K562 (cell line): ENCODE data around the gene CPA4. TPM values are rescaled to one million over a fixed set of nuclear protein-coding genes. Genes with fewer than 3 reads are reported as not detected.

Experiments used
- ATAC-seq: fragments of 200-7000 bp; cut with Tn5 transposase; 3 replicates; pipeline ENCODE4 v1.9.1; 2020; ENCODE audit warnings: moderate library complexity
- BruUV-seq: library from RNA; stranded (reverse); fragments of 400-500 nt; replicated peaks from 2 replicates; lab custom pipeline; 2021; lab: Mats Ljungman, UMichigan
- CTCF ChIA-PET: fragments of 300-600 bp; formaldehyde crosslinking; extraction: SDS; loops from one replicate; lab custom pipeline; 2021; ENCODE audit warnings: low intra/inter-chr PET ratio; lab: Yijun Ruan, JAX
- POLR2A ChIA-PET: fragments of 300-600, 350-650 bp; sonication (Branson Sonifier 250); formaldehyde crosslinking; extraction: SDS; loops from one replicate; lab custom pipeline; 2021; ENCODE audit warnings: antibody characterized with exemption, inconsistent platforms; lab: Yijun Ruan, JAX
- DNase-seq, 4 experiments: peaks; one replicate each; pipeline versions ENCODE4 v3.0.0 to v3.0.0-alpha.2; 2011 to 2018; ENCODE audit warnings: low spot score in 3 of 4, mixed read lengths in 3 of 4; ENCODE audit errors: extremely low read depth in 1 of 4
- FAIRE-seq: peaks from 2 replicates; lab custom pipeline; 2011; peaks lifted over from hg19 to GRCh38; lab: Jason Lieb, UNC
- H2AFZ ChIP-seq: 2 replicates; pipeline ENCODE4 v1.6.0; 2011; ENCODE audit warnings: low read depth, low read length, control low read depth, inconsistent platforms
- H3K27ac ChIP-seq: fragments of 200-600 bp; 3 replicates; pipeline ENCODE4 v1.8.0; 2011; ENCODE audit warnings: low read depth, mild to moderate bottlenecking, control low read depth, inconsistent platforms, low read length, moderate library complexity, mixed read lengths; ENCODE audit errors: extremely low read depth
- H3K27me3 ChIP-seq, 2 experiments: fragments of 300-600 bp in 1 of 2; 2 replicates in 1 of 2; 3 replicates in 1 of 2; pipeline versions ENCODE4 v1.6.0 to v1.8.0; 2011; ENCODE audit warnings: inconsistent platforms in 2 of 2, low read length in 2 of 2, mild to moderate bottlenecking in 1 of 2, mixed read lengths in 1 of 2, moderate library complexity in 1 of 2; ENCODE audit not compliant: control insufficient read depth in 2 of 2, insufficient read depth in 2 of 2
- H3K36me3 ChIP-seq: fragments of 300-600 bp; 3 replicates; pipeline ENCODE4 v1.8.0; 2011; ENCODE audit warnings: mild to moderate bottlenecking, low read length, inconsistent platforms; ENCODE audit not compliant: control insufficient read depth, insufficient read depth
- H3K4me1 ChIP-seq, 2 experiments: fragments of 200-600 bp in 1 of 2; replicated peaks in 1 of 2; 2 replicates in 1 of 2; 3 replicates in 1 of 2; pipeline versions ENCODE4 v1.5.1 to v1.8.0; 2011; ENCODE audit warnings: inconsistent platforms in 2 of 2, low read length in 2 of 2, mild to moderate bottlenecking in 1 of 2, mixed read lengths in 1 of 2, moderate library complexity in 1 of 2; ENCODE audit not compliant: control insufficient read depth in 2 of 2, insufficient read depth in 2 of 2
- H3K4me2 ChIP-seq: 2 replicates; pipeline ENCODE4 v1.6.1; 2011; ENCODE audit warnings: low read length, control low read depth, inconsistent platforms, mixed read lengths; ENCODE audit not compliant: insufficient read depth
- H3K4me3 ChIP-seq: fragments of 200-600 bp; sonication (generic), shearing (Covaris generic); 2 replicates; pipeline ENCODE4 v1.5.1; 2016; ENCODE audit warnings: control low read depth, inconsistent platforms
- H3K79me2 ChIP-seq: fragments of 200-600 bp; 3 replicates; pipeline ENCODE4 v1.8.0; 2011; ENCODE audit warnings: low read length, inconsistent platforms; ENCODE audit not compliant: control insufficient read depth, insufficient read depth
- H3K9ac ChIP-seq, 2 experiments: 2 replicates each; pipeline versions ENCODE4 v1.6.0 to v1.6.1; 2011; ENCODE audit warnings: low read depth in 2 of 2, low read length in 2 of 2, control low read depth in 1 of 2, inconsistent platforms in 1 of 2, mild to moderate bottlenecking in 1 of 2, mixed read lengths in 1 of 2; ENCODE audit not compliant: insufficient read depth in 1 of 2
- H3K9me1 ChIP-seq: one replicate; pipeline ENCODE4 v1.6.0; 2011; ENCODE audit warnings: inconsistent platforms, mild to moderate bottlenecking, low read length, moderate library complexity; ENCODE audit not compliant: control insufficient read depth, insufficient read depth
- H3K9me3 ChIP-seq: replicated peaks from 2 replicates; pipeline ENCODE4 v1.5.1; 2011; ENCODE audit warnings: low read depth, low read length, inconsistent platforms; ENCODE audit not compliant: control insufficient read depth, insufficient read depth
- H4K20me1 ChIP-seq: replicated peaks from 2 replicates; pipeline ENCODE4 v1.6.1; 2011; ENCODE audit warnings: low read length, inconsistent platforms, mixed read lengths; ENCODE audit not compliant: control insufficient read depth, insufficient read depth
- GABPB1 ChIP-seq: sonication (generic); formaldehyde crosslinking; IDR thresholded peaks from 2 replicates; pipeline ENCODE4 v1.8.0; 2022; ENCODE audit warnings: mild to moderate bottlenecking, missing genetic modification reagents
- TOE1 ChIP-seq, 2 experiments: fragments of 450-650 bp in 1 of 2; sonication (generic) in 1 of 2; formaldehyde crosslinking in 1 of 2; IDR thresholded peaks; 2 replicates each; pipeline versions ENCODE4 v1.7.1 to v1.8.0; 2016 to 2022; ENCODE audit warnings: borderline replicate concordance in 2 of 2, mild to moderate bottlenecking in 2 of 2, antibody characterized with exemption in 1 of 2, inconsistent platforms in 1 of 2, low read depth in 1 of 2, missing genetic modification reagents in 1 of 2, moderate library complexity in 1 of 2
- ZFP30 ChIP-seq: fragments of 250-450 bp; sonication (Bioruptor Pico); IDR thresholded peaks from 2 replicates; pipeline ENCODE4 v1.8.0; 2022; ENCODE audit warnings: moderate library complexity, mild to moderate bottlenecking, inconsistent platforms, borderline replicate concordance
- ZNF41 ChIP-seq: fragments of 250-450 bp; sonication (Bioruptor Pico); conservative IDR thresholded peaks from 2 replicates; pipeline ENCODE4 v1.4.0; 2020; ENCODE audit warnings: mild to moderate bottlenecking
- WGBS: fragments of 100-300 bp; shearing (Covaris generic); methylation state at CpG from one replicate; pipeline ENCODE4 v1.1.6; 2016; ENCODE audit warnings: low coverage, mixed read lengths; ENCODE audit not compliant: insufficient coverage; ENCODE audit errors: missing lambda C conversion rate; 5-methylcytosine and 5-hydroxymethylcytosine counted together
- in situ Hi-C: fragments of 300-500 bp; cut with MboI; formaldehyde crosslinking; loops from 4 replicates; pipeline ENCODE4 v1.15.0; 2018; ENCODE audit warnings: inconsistent platforms, mixed read lengths
- intact Hi-C: fragments of 100-400 bp; cut with micrococcal nuclease; formaldehyde crosslinking; loops from 2 replicates; pipeline ENCODE4 v1.14.2; 2022
- polyA plus RNA-seq, 8 experiments: library from polyadenylated mRNA; depleted of rRNA in 4 of 8; stranded (reverse) in 5 of 8; unstranded in 3 of 8; fragments of >200 nt; fragmentation: Nextera tagmentation in 2 of 8; fragmentation: Illumina TruSeq in 1 of 8; extraction: Ambion mirVana in 2 of 8; extraction: Trizol in 1 of 8; gene quantifications; 2 replicates each; pipeline versions ENCODE4 v1.2.1 to v1.2.3, GENCODE V29; 2011 to 2014; ENCODE audit warnings: inconsistent platforms in 1 of 8, missing spikeins in 1 of 8
- total RNA-seq, 7 experiments: library from RNA; depleted of rRNA in 6 of 7; stranded (reverse); fragments of >200 nt in 6 of 7; fragmentation: Illumina TruSeq in 2 of 7; extraction: Trizol in 2 of 7; gene quantifications; 2 replicates each; pipeline versions ENCODE4 v1.2.1 to v1.2.3, GENCODE V29; 2011 to 2021; ENCODE audit warnings: low replicate concordance in 1 of 7

The CPA4 gene
- total and polyA plus RNA-seq, 9 of the 15 experiments (the other 6 are each of a cell fraction or from before 2014, with no cell fraction given): not detected

GRCh38 chr7:130358471-130358870 lies 65.5 kb downstream of the CPA4 start:
- H3K27ac ChIP-seq: no peak overlapping the region
- TF ChIP-seq TOE1 (IDR thresholded peaks at IDR 0.05; ENCODE audit: borderline replicate concordance) (no peak), TOE1 (CRISPR knock-in tag; IDR thresholded peaks at IDR 0.05; ENCODE audit: borderline replicate concordance, low read depth) (no peak), GABPB1 (no peak)
- H3K79me2 ChIP-seq: no peaks in the 10 kb centered on the region
- FAIRE-seq: no peak
- CTCF ChIA-PET: no interaction called here
- no peaks in the 10 kb centered on the region; a peak in 1 of 5 replicates for H3K4me1 ChIP-seq
- no peaks in the 10 kb centered on the region for H3K9me1 ChIP-seq
- no peak overlapping the region for H3K4me3 ChIP-seq
- H3K9me3 ChIP-seq: peaks cover 5% of the 10 kb centered on the region; the same call in 1 of the 2 replicates
- intact Hi-C loops: no loop called here
- H4K20me1 ChIP-seq: no peaks in the 10 kb centered on the region
- POLR2A ChIA-PET: interaction anchor here (0.5 to 1.5 kb wide), 3 partner anchors 12 to 362 kb away, joined by 3 to 4 read pairs (median 3); no protein-coding TSS in a partner anchor
- 4% methylated on average over 4 of the region's 4 CpGs for WGBS
- DNase-seq: no peak
- no peak overlapping the region for H3K4me2 ChIP-seq
- BruUV-seq: no TSS peak
- in situ Hi-C loops: no loop called here
- H3K9ac ChIP-seq: no peak overlapping the region
- no peaks in the 10 kb centered on the region for H3K36me3 ChIP-seq
- peaks cover 16 to 50% of the 10 kb centered on the region in 2 experiments for H3K27me3 ChIP-seq
- H2AFZ ChIP-seq: no peak overlapping the region
- ATAC-seq: no peak

- H2AFZ ChIP-seq: no peak overlapping the region
- H3K36me3 ChIP-seq: no peaks in the 10 kb centered on the region
- ATAC-seq: no peak
- DNase-seq: no peak
- ChIA-PET POLR2A (interaction anchor here (1.5 kb wide), 1 partner anchor 17 kb away, joined by 3 read pairs; no protein-coding TSS in a partner anchor), CTCF (no interaction called here)
- no peaks in the 10 kb centered on the region for H4K20me1 ChIP-seq
- H3K9me1 ChIP-seq: no peaks in the 10 kb centered on the region
- intact Hi-C loops (no loop called here), in situ Hi-C loops (no loop called here)
- H3K4me3 ChIP-seq: no peak overlapping the region
- TF ChIP-seq ZNF41 (CRISPR knock-in tag) (peak; percentile 99), ZFP30 (no peak)
- BruUV-seq: no TSS peak
- H3K9me3 ChIP-seq: peaks cover 5% of the 10 kb centered on the region; the same call in 1 of the 2 replicates
- no peak overlapping the region for H3K4me2 ChIP-seq
- 15% methylated on average over 5 of the region's 5 CpGs for WGBS
- H3K9ac ChIP-seq: no peak overlapping the region
- no peak for FAIRE-seq
- H3K4me1 ChIP-seq: no peaks in the 10 kb centered on the region; a peak in 1 of 5 replicates
- peaks cover 15 to 50% of the 10 kb centered on the region in 2 experiments for H3K27me3 ChIP-seq
- no peaks in the 10 kb centered on the region for H3K79me2 ChIP-seq
- H3K27ac ChIP-seq: no peak overlapping the region
Measured at GRCh38 chr7:130359276-130359857, 66.4 kb downstream of the CPA4 start.
